Testis (tissue), 2 donors: Measurements from ENCODE around the gene RAP1GDS1.

ENCODE experiments used
- POLR2A ChIP-seq: fragments of 450-650 bp; IDR thresholded peaks from one replicate; pipeline ENCODE4 v1.6.1; 2017; ENCODE audit warnings: antibody characterized with exemption, mild to moderate bottlenecking, moderate library complexity
- TF ChIP-seq, protein P1 (sequence below), 3 experiments: fragments of 450-650 bp in 2 of 3; fragments of 200-600 bp in 1 of 3; sonication (generic) in 1 of 3; IDR thresholded peaks; one replicate each; pipeline ENCODE4 v1.5.1; 2016 to 2019; ENCODE audit warnings: antibody characterized with exemption in 3 of 3, mild to moderate bottlenecking in 2 of 3, moderate library complexity in 1 of 3

GRCh38 chr4:98462487-98462886, 201.3 kb downstream of the RAP1GDS1 start:
- TF ChIP-seq POLR2A = no peak
- TF ChIP-seq, protein P1, sequence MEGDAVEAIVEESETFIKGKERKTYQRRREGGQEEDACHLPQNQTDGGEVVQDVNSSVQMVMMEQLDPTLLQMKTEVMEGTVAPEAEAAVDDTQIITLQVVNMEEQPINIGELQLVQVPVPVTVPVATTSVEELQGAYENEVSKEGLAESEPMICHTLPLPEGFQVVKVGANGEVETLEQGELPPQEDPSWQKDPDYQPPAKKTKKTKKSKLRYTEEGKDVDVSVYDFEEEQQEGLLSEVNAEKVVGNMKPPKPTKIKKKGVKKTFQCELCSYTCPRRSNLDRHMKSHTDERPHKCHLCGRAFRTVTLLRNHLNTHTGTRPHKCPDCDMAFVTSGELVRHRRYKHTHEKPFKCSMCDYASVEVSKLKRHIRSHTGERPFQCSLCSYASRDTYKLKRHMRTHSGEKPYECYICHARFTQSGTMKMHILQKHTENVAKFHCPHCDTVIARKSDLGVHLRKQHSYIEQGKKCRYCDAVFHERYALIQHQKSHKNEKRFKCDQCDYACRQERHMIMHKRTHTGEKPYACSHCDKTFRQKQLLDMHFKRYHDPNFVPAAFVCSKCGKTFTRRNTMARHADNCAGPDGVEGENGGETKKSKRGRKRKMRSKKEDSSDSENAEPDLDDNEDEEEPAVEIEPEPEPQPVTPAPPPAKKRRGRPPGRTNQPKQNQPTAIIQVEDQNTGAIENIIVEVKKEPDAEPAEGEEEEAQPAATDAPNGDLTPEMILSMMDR (IDR thresholded peaks at IDR 0.05) = no peak
